ENCODE measurements around the gene SENP1. TPM values are rescaled to one million over a fixed set of nuclear protein-coding genes. Genes with fewer than 3 reads are reported as not detected.

SENP1 gene
- total RNA-seq, 1 experiment from 2014 or later: 28.8 TPM

DNA sequence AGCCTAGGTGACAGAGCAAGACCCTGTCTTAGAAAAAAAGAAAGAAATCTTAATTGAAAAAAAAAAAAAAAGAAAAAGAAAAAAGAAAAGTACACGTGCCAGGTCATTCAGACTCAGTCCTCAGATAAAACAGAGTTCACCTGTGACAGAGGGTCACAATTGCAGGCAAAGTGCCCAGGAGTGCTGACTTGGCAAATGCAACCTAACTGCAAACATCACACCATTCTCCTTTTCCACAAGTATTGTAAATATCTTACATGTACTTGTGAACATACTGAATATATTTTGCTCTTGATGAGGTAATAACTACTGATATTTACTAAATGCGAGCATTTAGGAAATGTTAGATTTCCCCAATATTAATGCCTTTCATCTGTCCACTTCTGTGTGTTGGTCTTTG is 92.6 kb downstream of the SENP1 start:
- no peak overlapping the region for H2AK5ac ChIP-seq (ENCODE audit: insufficient read length, low read length)
- TF ChIP-seq, protein P1, sequence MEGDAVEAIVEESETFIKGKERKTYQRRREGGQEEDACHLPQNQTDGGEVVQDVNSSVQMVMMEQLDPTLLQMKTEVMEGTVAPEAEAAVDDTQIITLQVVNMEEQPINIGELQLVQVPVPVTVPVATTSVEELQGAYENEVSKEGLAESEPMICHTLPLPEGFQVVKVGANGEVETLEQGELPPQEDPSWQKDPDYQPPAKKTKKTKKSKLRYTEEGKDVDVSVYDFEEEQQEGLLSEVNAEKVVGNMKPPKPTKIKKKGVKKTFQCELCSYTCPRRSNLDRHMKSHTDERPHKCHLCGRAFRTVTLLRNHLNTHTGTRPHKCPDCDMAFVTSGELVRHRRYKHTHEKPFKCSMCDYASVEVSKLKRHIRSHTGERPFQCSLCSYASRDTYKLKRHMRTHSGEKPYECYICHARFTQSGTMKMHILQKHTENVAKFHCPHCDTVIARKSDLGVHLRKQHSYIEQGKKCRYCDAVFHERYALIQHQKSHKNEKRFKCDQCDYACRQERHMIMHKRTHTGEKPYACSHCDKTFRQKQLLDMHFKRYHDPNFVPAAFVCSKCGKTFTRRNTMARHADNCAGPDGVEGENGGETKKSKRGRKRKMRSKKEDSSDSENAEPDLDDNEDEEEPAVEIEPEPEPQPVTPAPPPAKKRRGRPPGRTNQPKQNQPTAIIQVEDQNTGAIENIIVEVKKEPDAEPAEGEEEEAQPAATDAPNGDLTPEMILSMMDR (conservative IDR thresholded peaks at IDR 0.05): no peak
- H2BK12ac ChIP-seq (ENCODE audit: insufficient read length, low read depth, low read length): no peak overlapping the region
- H3K14ac ChIP-seq (ENCODE audit: insufficient read depth, low read length): no peak overlapping the region
- no peak overlapping the region for H4K91ac ChIP-seq (ENCODE audit: insufficient read length, low read depth, low read length)
- H3K9ac ChIP-seq (ENCODE audit: extremely low read depth, insufficient read length, low read length): no peak overlapping the region
- no peaks in the 10 kb centered on the region for H4K20me1 ChIP-seq (ENCODE audit: control insufficient read depth, insufficient read depth, insufficient read length)
- H3K4ac ChIP-seq (ENCODE audit: low read depth, low read length): no peak overlapping the region
- no peak overlapping the region for H2AFZ ChIP-seq (ENCODE audit: low read length)
- no peaks in the 10 kb centered on the region for H3K4me1 ChIP-seq (ENCODE audit: insufficient read depth, low read length)
- no peak overlapping the region for H4K5ac ChIP-seq (ENCODE audit: insufficient read length, low read depth, low read length)
- H2BK5ac ChIP-seq (ENCODE audit: insufficient read length, low read length): no peak overlapping the region
- no peak overlapping the region for H3K4me2 ChIP-seq (ENCODE audit: insufficient read depth, insufficient read length, low read length)
- Mint-ChIP-seq H3K27ac (no peak overlapping the region), H3K9me3 (no peaks in the 10 kb centered on the region; a peak in 3 of 5 replicates), H3K4me1 (0 out of 4 replicates have a peak, but pooled peaks cover 0 to 3% of the 10 kb centered on the region in 2 experiments), H3K4me3 (no peak overlapping the region), H3K36me3 (ENCODE audit: insufficient read depth in 1 of 3, low read depth in 3 of 3) (no peaks in the 10 kb centered on the region), H3K27me3 (ENCODE audit: low read depth) (peaks cover 100% of the 10 kb centered on the region)
- no peaks in the 10 kb centered on the region for H3K9me3 ChIP-seq (ENCODE audit: control insufficient read depth, low read depth, low read length)
- H3K79me1 ChIP-seq (ENCODE audit: insufficient read depth, low read depth, low read length, poor library complexity, severe bottlenecking): no peaks in the 10 kb centered on the region
- no peak overlapping the region for H4K8ac ChIP-seq (replicated peaks; ENCODE audit: insufficient read length, low read depth, low read length)
- DNase-seq: no peak
- H2BK120ac ChIP-seq (ENCODE audit: low read depth, low read length, poor library complexity, severe bottlenecking): no peak overlapping the region
- no peak overlapping the region for H2BK20ac ChIP-seq (ENCODE audit: low read depth, low read length, poor library complexity, severe bottlenecking)
- H3T11ph ChIP-seq (ENCODE audit: low read length): no peak overlapping the region
- H2BK15ac ChIP-seq (ENCODE audit: low read depth, low read length): no peak overlapping the region
- no peaks in the 10 kb centered on the region for H3K23me2 ChIP-seq (ENCODE audit: insufficient read length, low read depth, low read length, poor library complexity, severe bottlenecking)
- H3K27me3 ChIP-seq (ENCODE audit: insufficient read depth, low read length): peaks cover 92% of the 10 kb centered on the region
- no peak overlapping the region for H3K56ac ChIP-seq (ENCODE audit: insufficient read length, low read depth, low read length)
- H3K18ac ChIP-seq (ENCODE audit: insufficient read length, low read depth, low read length): no peak overlapping the region
- no peaks in the 10 kb centered on the region for H3K79me2 ChIP-seq (ENCODE audit: insufficient read depth, low read length)
- no CpG with 5 or more reads among the region's 2 CpGs for WGBS (ENCODE audit: extremely low coverage, insufficient read length, low lambda C conversion rate)
- no peak overlapping the region for H3K23ac ChIP-seq (ENCODE audit: insufficient read length, low read depth, low read length)
- no peak overlapping the region for H3K27ac ChIP-seq (ENCODE audit: insufficient read length, low read depth, low read length)
